HG03103 (cell line): ENCODE data around the gene PAK4.
"Not testable (repeated sequence)": the region's sequence is repeated elsewhere in the genome, so short reads cannot be mapped to it uniquely, and the experiment has no call there.

Source experiments
- ATAC-seq: cut with Tn5 transposase; IDR thresholded peaks from one replicate; pipeline ENCODE4 v1.9.1; 2021; ENCODE audit warnings: low read depth; ENCODE audit not compliant: unreplicated experiment

Gene PAK4

GRCh38 chr19:39125554-39126311, at the start of gene PAK4:
TSS of gene PAK4 (plus strand) at chr19:39125786. CDS start at chr19:39169554, 43,768 bp downstream.
- ATAC-seq = peak; percentile 85

GRCh38 chr19:39077323-39077722, 48.3 kb upstream of the PAK4 start:
- no peak for ATAC-seq

- no peak for ATAC-seq
Observed at GRCh38 chr19:39078436-39079200, 47.0 kb upstream of the PAK4 start.

- no peak for ATAC-seq
Observed at GRCh38 chr19:39080431-39080830, 45.2 kb upstream of the PAK4 start.

GRCh38 chr19:39082167-39082566, 43.4 kb upstream of the PAK4 start:
- ATAC-seq = no peak

GRCh38 chr19:39082745-39083598, 42.6 kb upstream of the PAK4 start:
- ATAC-seq = no peak

- no peak for ATAC-seq
Observed at GRCh38 chr19:39083599-39083982, 42.0 kb upstream of the PAK4 start.

- ATAC-seq = no peak
Observed at GRCh38 chr19:39083983-39084731, 41.4 kb upstream of the PAK4 start, which contains the start of gene ACP7. TSS of gene ACP7 (plus strand) at chr19:39084368. CDS start at chr19:39085270, 902 bp downstream.

GRCh38 chr19:39084732-39085080, 40.9 kb upstream of the PAK4 start:
- ATAC-seq = no peak

GRCh38 chr19:39085392-39085791, 40.2 kb upstream of the PAK4 start:
- ATAC-seq = no peak

GRCh38 chr19:39086386-39086785, 39.2 kb upstream of the PAK4 start:
- ATAC-seq = no peak

- no peak for ATAC-seq
Observed at GRCh38 chr19:39087907-39088686, 37.5 kb upstream of the PAK4 start.

GRCh38 chr19:39090016-39090415, 35.6 kb upstream of the PAK4 start:
- not testable (repeated sequence) for ATAC-seq

GRCh38 chr19:39090881-39091280, 34.7 kb upstream of the PAK4 start:
- no peak for ATAC-seq

GRCh38 chr19:39095799-39096540, 29.6 kb upstream of the PAK4 start:
- ATAC-seq = not testable (repeated sequence)

GRCh38 chr19:39097299-39097698, 28.3 kb upstream of the PAK4 start:
- ATAC-seq = no peak

GRCh38 chr19:39097721-39098120, 27.9 kb upstream of the PAK4 start:
- no peak for ATAC-seq

GRCh38 chr19:39098365-39099269, 27.0 kb upstream of the PAK4 start:
- no peak for ATAC-seq
